Measurements from ENCODE around the gene SFTPB.
"Not testable (repeated sequence)": the region's sequence is repeated elsewhere in the genome, so short reads cannot be mapped to it uniquely, and the experiment has no call there.

The SFTPB gene

DNA sequence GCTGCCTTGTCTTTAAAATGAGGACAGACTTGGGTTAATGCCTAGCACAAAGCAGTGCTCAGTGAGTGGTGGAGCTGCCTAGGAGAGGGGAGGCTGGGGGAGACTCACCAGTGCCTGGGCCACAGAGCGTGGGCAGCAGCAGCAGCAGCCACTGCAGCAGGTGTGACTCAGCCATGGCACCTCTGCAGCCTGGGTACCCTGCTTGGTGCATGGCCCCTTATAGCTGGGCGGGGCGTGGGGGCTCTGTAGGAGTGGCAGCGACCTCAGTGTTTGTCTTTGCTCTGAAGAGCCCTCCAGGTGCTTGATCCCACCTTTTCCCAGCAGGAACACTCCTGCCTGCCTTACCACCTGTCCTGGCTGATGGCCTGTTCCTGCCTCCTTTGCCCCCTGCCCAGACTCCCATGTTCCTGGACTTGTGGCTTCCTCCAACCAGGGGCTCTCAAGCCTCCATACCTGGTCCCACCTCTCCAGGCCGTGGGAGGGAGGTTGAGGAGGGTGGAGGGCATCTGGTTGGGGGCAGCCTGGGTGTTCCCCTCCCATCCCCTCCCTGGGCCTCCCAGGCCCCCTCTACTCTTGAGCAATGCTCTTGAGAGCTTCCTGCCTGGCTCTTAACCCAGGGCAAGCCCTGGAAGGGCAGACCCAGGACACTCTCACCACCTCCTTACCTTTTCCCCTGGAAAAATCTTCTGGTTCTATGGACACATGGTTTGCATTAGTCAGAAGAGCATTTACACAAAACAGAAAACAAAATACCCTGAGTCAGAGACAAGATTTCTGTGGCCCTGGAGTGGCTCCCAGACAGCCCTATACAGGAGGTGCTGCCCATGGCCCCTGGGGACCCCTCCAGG lies at the start of gene SFTPB:
Gene SFTPB, minus strand, starts transcription at position 191 of the 848 bp plus-strand sequence. Its CDS starts 16 bp downstream, at position 175.
- Mint-ChIP-seq H3K4me1 (no peaks in the 10 kb centered on the region), H3K27me3 (ENCODE audit: low read depth) (peaks cover 10% of the 10 kb centered on the region), H3K4me3 (no peak within 1 kb of the TSS), H3K9me3 (no peaks in the 10 kb centered on the region), H3K36me3 (ENCODE audit: low read depth) (no peaks in the 10 kb centered on the region), H3K27ac (no peak within 1 kb of the TSS)
- TF ChIP-seq, protein P1, sequence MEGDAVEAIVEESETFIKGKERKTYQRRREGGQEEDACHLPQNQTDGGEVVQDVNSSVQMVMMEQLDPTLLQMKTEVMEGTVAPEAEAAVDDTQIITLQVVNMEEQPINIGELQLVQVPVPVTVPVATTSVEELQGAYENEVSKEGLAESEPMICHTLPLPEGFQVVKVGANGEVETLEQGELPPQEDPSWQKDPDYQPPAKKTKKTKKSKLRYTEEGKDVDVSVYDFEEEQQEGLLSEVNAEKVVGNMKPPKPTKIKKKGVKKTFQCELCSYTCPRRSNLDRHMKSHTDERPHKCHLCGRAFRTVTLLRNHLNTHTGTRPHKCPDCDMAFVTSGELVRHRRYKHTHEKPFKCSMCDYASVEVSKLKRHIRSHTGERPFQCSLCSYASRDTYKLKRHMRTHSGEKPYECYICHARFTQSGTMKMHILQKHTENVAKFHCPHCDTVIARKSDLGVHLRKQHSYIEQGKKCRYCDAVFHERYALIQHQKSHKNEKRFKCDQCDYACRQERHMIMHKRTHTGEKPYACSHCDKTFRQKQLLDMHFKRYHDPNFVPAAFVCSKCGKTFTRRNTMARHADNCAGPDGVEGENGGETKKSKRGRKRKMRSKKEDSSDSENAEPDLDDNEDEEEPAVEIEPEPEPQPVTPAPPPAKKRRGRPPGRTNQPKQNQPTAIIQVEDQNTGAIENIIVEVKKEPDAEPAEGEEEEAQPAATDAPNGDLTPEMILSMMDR (IDR thresholded peaks at IDR 0.05; ENCODE audit: unreplicated experiment in 3 of 3) = no peak

DNA sequence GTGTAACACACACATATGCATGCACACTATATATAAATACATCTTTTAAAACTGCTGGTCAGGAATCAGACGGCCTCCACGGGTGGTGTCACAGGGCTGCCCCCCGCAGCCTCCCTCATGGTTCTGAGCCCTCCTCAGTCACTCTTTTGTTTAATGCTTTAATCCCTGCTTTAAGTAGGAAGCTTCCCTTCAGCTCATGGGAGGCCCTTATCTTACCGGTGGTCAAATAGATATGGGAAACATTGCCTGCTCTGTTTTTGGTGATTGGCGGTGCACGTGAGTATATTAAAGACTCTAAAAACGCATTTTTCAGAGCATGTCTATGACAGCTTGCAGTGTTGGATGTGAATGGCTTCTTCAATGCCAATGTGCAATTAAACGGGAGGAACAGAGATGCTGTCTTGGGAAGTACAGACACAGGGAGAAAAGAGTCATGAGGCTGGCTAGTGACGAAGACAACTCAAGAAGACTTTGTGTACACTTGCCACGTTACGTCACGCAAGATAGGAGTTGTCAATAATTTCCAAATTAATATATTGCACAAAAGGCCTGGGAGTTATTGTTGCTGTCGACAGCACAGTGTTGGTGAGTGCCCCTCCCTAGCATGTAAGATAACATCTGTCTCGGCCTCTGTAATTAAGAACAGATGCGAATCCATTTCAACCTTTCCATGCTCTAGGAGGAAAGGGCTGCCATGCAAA lies 49.5 kb upstream of the SFTPB start:
- no peak overlapping the region for H3K27ac Mint-ChIP-seq
- TF ChIP-seq, protein P1 (IDR thresholded peaks at IDR 0.05; ENCODE audit: unreplicated experiment in 3 of 3) = no peak
- no peaks in the 10 kb centered on the region for H3K36me3 Mint-ChIP-seq (ENCODE audit: low read depth)
- H3K9me3 Mint-ChIP-seq = peaks cover 9% of the 10 kb centered on the region
- peaks cover 28% of the 10 kb centered on the region for H3K27me3 Mint-ChIP-seq (ENCODE audit: low read depth)
- peaks cover 5% of the 10 kb centered on the region for H3K4me1 Mint-ChIP-seq
- no peak overlapping the region for H3K4me3 Mint-ChIP-seq

DNA sequence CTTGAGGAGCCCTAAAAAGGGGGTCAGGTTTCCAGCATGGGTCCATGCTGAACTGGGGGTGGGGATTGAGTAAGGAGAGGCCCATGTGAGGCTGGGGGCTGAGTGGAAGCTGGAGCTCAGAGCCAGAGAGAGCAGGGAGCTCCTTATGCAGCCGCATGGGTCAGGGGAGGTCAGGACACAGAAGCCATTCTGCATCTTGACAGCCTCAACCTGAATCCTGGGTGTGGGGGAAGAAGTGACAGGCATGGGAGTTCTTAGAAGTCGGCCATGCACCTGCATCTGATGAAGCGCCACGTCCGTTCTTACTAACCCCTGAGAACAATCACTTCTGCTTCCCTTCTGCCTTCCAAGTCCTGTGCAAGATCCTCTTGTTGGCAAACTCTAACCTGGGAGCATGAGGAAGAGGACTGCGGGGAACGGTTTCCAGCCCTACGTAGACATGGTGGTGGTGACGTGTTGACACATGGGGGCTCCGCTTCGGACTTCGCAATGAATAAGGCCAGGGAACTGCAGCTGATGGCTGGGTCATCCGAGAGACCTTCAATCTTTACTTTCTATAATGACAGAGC lies 48.4 kb upstream of the SFTPB start:
- H3K9me3 Mint-ChIP-seq = peaks cover 9% of the 10 kb centered on the region
- H3K36me3 Mint-ChIP-seq (ENCODE audit: low read depth) = no peaks in the 10 kb centered on the region
- peaks cover 5% of the 10 kb centered on the region for H3K4me1 Mint-ChIP-seq
- peaks cover 32% of the 10 kb centered on the region for H3K27me3 Mint-ChIP-seq (ENCODE audit: low read depth)
- no peak overlapping the region for H3K4me3 Mint-ChIP-seq
- H3K27ac Mint-ChIP-seq = no peak overlapping the region
- TF ChIP-seq, protein P1 (IDR thresholded peaks at IDR 0.05; ENCODE audit: unreplicated experiment in 3 of 3) = no peak

DNA sequence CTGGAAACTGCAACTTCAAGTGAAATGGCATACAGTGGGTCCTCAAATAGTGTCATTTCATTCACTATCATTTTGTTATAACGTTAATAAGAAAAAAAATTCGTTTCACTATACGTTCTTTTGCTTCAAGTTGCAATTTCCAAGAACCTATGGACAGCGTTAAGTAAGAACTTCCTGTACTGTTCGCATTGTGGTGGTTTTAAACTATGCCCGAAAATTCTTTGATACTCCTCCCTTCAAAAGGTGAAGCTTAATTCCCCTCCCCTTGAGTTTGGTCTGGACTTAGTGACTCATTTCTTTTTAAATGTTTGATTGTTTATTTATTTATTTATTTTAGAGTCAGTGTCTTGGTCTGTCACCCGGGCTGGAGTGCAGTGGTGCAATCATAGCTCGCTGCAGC lies 46.8 kb upstream of the SFTPB start:
- Mint-ChIP-seq H3K4me3 (no peak overlapping the region), H3K36me3 (ENCODE audit: low read depth) (no peaks in the 10 kb centered on the region), H3K27me3 (ENCODE audit: low read depth) (peaks cover 31% of the 10 kb centered on the region), H3K9me3 (no peaks in the 10 kb centered on the region), H3K4me1 (peaks cover 5% of the 10 kb centered on the region), H3K27ac (no peak overlapping the region)
- TF ChIP-seq, protein P1 (IDR thresholded peaks at IDR 0.05; ENCODE audit: unreplicated experiment in 3 of 3) = no peak

DNA sequence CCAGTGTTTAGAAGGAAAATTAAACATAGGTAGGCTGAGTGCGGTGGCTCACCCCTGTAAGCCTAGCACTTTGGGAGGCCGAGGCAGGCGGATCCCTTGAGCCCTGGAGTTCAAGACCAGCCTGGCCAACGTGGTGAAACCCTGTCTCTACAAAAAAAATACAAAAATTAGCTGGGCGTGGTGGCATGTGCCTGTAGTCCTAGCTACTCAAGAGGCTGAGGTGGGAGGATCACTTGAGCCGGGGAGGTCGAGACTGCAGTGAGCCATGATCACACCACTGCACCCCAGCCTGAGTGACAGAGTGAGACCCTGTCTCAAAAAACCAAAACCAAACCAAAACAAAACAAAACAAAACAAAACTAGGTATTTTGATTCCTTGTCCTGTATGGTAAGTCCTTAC lies 46.4 kb upstream of the SFTPB start:
- H3K27me3 Mint-ChIP-seq (ENCODE audit: low read depth) = peaks cover 31% of the 10 kb centered on the region
- peak overlapping the region in 2 of 3 experiments; percentile 34 to 76 for H3K27ac Mint-ChIP-seq
- H3K36me3 Mint-ChIP-seq (ENCODE audit: low read depth); H3K9me3 Mint-ChIP-seq; H3K4me3 Mint-ChIP-seq; H3K4me1 Mint-ChIP-seq: not testable (repeated sequence)

DNA sequence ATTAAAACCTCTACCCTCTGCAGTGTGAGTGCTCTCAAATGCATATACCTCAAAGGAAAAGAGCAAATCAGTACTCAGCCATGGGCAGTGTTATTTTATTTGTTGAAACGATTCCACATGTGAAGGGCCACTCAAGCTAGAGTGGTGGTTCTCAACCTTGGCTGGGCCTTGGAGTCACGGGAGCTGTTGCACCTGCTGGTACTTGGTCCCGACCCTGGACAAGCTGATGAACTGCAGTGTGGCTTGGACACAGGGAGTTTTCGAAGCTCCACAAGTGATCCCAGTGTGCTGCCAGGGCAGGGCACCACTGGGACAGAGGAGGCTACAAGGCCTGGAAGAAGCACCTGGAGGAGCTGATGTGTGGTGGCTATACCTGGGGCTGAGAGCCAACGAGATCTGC lies 45.8 kb upstream of the SFTPB start:
- Mint-ChIP-seq H3K4me3 (no peak overlapping the region), H3K9me3 (no peaks in the 10 kb centered on the region), H3K27ac (peak overlapping the region in 2 of 3 experiments; percentile 34 to 76), H3K4me1 (peaks cover 5% of the 10 kb centered on the region), H3K36me3 (ENCODE audit: low read depth) (no peaks in the 10 kb centered on the region), H3K27me3 (ENCODE audit: low read depth) (peaks cover 29% of the 10 kb centered on the region)
- TF ChIP-seq, protein P1 (IDR thresholded peaks at IDR 0.05; ENCODE audit: unreplicated experiment in 3 of 3) = no peak

All from nephron (organoid).